ENCODE data around the gene LURAP1L.

The LURAP1L gene

GRCh38 chr9:12777121-12778022 lies 2.6 kb downstream of the LURAP1L start:
- no peak for DNase-seq

- DNase-seq, result no peak
Measured at GRCh38 chr9:12778389-12778788, 3.6 kb downstream of the LURAP1L start.

DNA sequence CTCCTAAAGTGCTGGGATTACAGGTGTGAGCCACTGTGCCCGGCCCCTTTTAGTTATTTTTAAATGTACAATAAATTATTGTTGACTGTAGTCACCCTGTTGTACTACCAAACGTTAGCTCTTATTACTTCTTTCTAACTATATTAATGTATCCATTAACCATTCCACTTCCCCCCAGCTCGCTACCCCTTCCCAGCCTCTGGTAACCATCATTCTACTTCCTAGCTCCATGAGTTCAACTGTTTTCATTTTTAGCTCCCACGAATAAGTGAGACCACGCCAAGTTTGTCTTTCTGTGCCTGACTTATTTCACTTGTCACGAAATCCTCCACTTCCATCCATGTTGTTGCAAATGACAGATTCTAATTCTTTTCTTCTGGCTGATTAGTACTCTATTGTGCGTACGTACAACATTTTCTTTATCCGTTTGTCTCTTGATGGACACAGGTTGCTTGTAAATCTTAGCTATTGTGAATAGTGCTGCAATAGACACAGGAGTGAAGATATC lies 6.5 kb downstream of the LURAP1L start:
- no peak for DNase-seq

- no peak for DNase-seq
Measured at GRCh38 chr9:12783767-12784460, 9.1 kb downstream of the LURAP1L start.

- no peak for DNase-seq
Measured at GRCh38 chr9:12784461-12785259, 9.8 kb downstream of the LURAP1L start.

DNA sequence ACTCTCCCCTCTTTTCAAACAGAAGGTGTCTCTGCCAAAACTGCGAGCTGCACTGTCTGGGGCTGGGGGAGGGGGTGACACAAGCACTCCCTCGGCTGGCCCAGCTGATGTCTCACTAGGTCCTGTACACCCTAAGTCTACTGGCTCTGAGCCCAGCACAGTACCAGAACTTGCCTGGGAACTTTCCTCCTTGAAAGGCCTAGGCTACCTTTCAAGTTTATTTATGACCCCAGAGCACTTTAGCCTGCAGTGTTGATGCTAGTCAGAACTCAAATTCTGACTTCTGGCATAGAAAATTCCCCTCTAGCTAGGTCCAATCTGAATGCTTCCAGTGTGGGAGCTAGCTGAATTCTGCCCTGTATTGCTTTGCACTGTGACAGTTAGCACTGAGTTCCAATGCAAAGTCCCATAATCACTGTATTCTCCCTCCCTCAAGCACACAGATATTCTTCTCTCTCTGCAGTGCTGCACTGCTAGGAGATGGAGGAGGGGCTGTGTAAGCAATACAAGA lies 10.5 kb downstream of the LURAP1L start:
- DNase-seq, result no peak

- no peak for DNase-seq
Measured at GRCh38 chr9:12785941-12786340, 11.1 kb downstream of the LURAP1L start.

DNA sequence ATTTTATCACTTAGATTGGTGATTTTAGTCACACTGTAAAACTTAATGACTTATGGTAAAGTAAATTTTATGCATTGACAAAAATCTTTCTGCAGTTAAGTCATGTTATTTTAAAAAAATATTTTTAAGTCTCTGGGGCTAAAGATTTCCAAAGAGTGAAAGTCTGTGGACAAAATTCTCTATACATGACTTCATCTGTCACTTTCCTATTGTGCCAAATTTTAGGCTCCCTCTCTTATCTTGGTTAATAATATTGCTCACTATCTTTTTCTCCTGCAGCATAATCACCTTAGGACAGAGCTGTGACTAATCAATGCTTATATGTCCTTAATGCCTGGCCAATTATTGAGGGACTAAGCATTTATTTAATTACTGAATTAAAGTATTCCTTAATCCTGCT lies 15.2 kb downstream of the LURAP1L start:
- DNase-seq, result no peak

DNA sequence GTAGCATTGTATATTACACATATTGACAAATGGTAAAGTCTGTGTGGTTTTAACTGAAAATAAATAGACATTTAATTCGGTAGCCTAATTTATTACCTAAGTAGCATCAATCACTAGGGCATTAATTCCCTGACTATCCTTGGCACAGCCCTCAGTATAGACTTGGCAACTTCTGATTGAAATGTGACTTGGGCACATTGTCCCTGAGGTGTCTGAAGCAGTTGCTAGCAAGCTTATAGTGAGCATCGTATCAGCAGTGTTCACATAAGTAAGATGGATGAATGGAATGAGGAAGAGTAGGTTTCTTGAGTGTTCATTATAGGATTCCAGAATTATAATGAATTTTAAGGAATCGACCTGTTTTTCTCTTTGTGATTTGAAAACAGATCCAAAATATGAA lies 16.1 kb downstream of the LURAP1L start:
- DNase-seq, result no peak

DNA sequence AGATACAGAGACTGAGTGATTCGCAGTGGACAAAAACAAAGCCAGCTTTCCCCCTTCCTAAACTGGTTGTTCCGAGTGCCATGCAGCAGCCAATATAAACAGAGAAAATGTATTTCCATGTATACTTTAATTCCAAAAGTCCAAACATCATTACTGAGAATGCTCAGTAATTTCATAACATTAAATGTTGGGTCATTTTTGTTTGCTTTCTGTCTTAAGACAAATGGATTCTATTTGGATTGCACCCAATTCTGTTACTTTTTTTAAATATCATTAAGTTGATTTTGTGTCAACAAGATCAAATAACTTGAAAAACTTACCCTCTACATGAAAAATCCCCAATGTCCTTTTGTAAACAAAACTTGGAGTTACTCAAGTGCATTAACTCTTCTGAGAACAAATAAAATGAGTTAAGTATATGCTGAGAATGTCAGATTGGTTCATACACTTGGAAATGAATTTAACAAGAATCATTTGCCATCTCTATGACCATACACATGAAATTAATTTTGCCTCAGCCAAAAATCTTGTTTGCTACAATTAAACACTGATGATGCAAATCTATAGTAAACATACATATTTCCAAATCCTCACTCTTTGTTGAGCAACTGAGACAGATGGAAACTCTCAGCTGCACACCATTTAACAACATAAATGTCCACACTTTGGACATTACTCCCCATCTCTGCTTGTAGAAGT lies 19.4 kb downstream of the LURAP1L start:
- no peak for DNase-seq

DNA sequence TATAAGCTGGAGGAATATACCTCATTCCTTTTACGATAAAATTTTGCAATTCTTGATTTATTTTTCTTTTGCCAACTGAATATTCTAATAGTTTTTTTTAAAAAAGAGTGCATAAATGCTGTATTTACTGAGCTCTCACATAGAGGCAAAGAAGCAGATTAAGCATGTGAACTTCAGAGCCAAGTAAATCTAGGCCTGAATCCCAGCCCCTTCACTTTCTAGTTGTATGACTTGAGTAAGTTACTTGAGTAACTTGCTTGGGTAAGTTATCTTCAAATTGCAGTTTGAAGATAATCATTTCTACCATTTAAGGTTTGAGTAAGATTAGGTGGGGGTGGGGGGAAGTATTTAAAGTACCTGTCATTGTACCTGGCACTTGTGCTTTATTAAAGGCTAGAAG lies 21.8 kb downstream of the LURAP1L start:
- DNase-seq, result no peak

DNA sequence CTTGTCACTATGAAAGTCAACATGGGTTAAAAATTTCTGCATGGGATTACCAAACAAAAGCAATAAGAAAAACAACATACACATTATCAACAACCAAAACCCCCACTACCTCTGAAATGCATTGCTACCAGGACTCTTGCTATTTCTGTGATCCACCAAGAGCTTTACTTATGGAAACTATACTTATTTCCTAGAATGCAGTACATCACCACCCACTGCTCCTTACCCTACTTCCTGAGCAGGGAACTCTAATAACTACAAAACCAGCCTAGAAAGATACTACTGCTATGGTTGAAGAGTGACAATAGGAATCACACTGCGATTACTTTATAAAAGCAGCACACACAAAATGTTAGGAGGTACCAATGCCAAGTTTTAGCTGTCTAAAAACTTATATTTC lies 22.2 kb downstream of the LURAP1L start:
- DNase-seq, result no peak

GRCh38 chr9:12798066-12798770 lies 23.4 kb downstream of the LURAP1L start:
- no peak for DNase-seq

DNA sequence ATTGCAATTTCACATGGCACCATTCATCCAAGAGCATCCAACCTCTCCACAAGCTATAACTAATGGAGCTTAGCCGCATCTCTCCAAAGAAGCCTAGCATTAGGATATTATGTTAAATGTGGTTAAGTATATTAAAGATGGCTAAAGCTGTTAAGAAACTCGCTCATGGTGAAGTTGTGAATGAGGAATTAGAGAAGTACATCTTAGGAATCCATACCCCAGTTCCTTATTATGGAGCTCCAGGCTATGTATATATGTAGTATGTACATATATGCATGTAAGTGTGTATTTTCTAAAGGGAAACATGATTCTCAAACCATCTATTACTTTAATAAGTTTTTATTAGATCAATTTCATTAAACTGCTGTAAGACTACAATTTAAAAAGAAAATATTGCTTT lies 26.4 kb downstream of the LURAP1L start:
- DNase-seq, result no peak

DNA sequence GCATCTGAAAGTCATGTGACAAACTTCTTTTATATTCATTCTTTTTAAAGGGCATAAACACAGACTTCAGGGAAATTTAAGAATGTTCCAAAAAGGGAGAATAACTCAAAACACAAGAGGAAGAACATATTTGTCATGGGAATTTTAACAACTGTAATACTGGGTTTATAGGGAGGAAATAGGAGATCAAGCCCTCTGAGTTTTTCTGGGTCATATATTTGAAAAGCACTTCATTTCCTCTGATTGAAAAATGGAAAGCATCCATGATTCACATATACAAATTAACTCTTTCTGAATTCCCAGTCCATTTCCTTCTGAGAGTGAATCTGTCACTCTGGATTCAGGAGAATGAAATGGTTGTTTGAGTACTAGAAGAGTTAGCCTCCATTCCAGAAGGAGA lies 26.8 kb downstream of the LURAP1L start:
- no peak for DNase-seq

DNA sequence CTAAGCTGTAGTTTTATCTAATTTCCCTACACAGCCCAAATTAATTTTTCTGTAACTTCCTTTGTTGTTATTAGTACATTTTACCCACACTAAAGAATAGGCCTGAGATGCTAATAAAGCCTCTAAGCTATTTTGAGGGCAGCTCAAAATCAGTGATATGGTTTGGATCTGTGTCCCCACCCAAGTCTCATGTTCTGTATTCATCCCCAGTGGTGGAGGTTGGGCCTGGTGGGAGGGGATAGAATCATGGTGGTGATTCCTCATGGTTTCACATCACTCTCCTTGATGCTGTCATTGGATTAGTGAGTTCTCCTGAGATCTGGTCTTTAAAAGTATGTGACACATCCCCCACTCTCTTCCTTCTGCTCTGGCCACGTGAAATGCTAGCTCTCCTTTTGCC lies 27.3 kb downstream of the LURAP1L start:
- no peak for DNase-seq

DNA sequence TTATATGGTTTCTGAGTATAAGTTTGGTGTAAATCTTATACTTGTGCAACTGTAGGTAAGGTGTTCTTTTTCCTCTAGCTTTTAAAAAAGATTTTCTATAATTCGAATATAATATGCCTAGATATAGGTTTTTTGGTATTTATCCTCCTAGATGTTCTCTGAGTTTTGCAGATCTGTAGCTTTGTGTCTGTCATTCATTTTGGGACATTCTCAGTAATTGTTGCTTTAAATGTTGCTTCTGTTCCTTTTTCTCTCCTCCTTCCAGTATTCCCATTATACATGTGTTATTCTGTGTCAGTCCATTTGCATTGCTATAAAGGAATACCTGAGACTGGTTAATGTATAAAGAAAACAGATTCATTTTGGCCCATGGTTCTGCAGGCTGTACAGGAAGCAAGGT lies 33.7 kb downstream of the LURAP1L start:
- no peak for DNase-seq

DNA sequence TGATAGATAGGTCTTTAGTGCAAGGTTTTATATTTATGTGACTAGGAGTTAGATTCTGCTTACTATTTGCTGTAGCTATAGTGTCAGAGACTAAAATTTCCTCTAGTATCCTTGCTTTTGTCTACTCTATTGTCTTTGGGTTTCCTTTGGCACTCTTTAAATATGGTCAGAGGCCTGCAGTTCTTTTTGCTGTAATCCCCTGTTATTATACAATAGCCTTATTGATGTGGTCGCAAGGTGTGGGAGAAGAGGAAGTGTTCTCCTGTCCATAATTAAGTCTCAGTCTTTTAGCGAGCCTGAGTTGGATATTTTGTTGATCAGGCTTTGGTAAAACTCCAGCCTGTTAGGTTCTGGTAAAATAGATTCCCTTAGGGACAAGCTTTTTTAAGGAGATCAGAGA lies 34.9 kb downstream of the LURAP1L start:
- DNase-seq, result no peak

- no peak for DNase-seq
Measured at GRCh38 chr9:12811935-12812334, 37.1 kb downstream of the LURAP1L start.

DNA sequence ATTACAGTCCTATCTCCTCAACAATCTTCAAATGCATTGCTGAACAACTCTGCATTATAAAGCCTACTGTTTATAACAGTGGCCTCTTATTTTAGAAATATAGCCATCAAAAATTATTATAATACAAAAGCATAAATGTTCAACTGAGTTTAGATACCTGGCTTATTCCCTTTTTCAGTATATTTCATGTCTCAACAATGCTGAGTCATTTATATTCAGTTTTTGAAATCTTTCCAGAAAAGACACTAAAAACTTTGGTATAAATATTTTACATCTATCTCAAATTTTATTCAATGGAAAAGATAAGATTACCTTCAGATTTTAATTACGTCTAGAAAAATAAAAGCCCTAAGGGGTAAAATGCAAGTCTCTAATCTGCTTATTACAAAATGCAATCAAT lies 37.9 kb downstream of the LURAP1L start:
- DNase-seq, result no peak

- no peak for DNase-seq
Measured at GRCh38 chr9:12813533-12813932, 38.7 kb downstream of the LURAP1L start.
